Transverse colon (tissue), 4 donors: ENCODE measurements around the gene LPCAT1. TPM values are rescaled to one million over a fixed set of nuclear protein-coding genes. Genes with fewer than 3 reads are reported as not detected.

Experiments
- DNase-seq: peaks from one replicate; pipeline ENCODE4 v3.0.0-alpha.2; 2019
- H3K27ac ChIP-seq, 4 donors: fragments of 200-600 bp; sonication (generic); 2 replicates each; pipeline ENCODE4 v1.5.1; 2016 to 2018; ENCODE audit warnings: inconsistent platforms in 4 of 4
- H3K27me3 ChIP-seq: fragments of 200-600 bp; sonication (generic); 2 replicates; pipeline ENCODE4 v1.5.1; 2017; ENCODE audit warnings: inconsistent platforms
- H3K36me3 ChIP-seq, 4 donors: fragments of 200-600 bp; sonication (generic); 2 replicates each; pipeline ENCODE4 v1.5.1; 2017 to 2019; ENCODE audit warnings: inconsistent platforms in 4 of 4
- H3K4me1 ChIP-seq, 4 donors: fragments of 200-600 bp; sonication (generic); 2 replicates each; pipeline ENCODE4 v1.5.1; 2017 to 2020; ENCODE audit warnings: inconsistent platforms in 4 of 4
- H3K4me3 ChIP-seq, 4 donors: fragments of 200-600 bp; sonication (generic); 1 replicate in 1 of 4; 2 replicates in 3 of 4; pipeline versions ENCODE4 v1.5.1 to v1.6.1; 2017 to 2019; ENCODE audit warnings: inconsistent platforms in 4 of 4
- H3K9me3 ChIP-seq, 2 donors: fragments of 200-600 bp; sonication (generic); 2 replicates each; pipeline ENCODE4 v1.5.1; 2017 to 2019; ENCODE audit warnings: inconsistent platforms in 2 of 2
- CTCF ChIP-seq, 5 experiments: fragments of 200-600 bp in 3 of 5; fragments of 450-650 bp in 2 of 5; sonication (generic) in 3 of 5; IDR thresholded peaks; 1 replicate in 2 of 5; 2 replicates in 3 of 5; pipeline ENCODE4 v1.5.1; 2016 to 2017; ENCODE audit warnings: antibody characterized with exemption in 5 of 5, inconsistent platforms in 3 of 5, mild to moderate bottlenecking in 2 of 5, moderate library complexity in 1 of 5
- EP300 ChIP-seq: sonication (generic); formaldehyde crosslinking; IDR thresholded peaks from one replicate; pipeline ENCODE4 v1.6.1; 2017; ENCODE audit warnings: antibody characterized with exemption, low read depth
- POLR2A ChIP-seq: fragments of 450-650 bp; IDR thresholded peaks from one replicate; pipeline ENCODE4 v1.6.1; 2016; ENCODE audit warnings: antibody characterized with exemption, mild to moderate bottlenecking, moderate library complexity
- POLR2AphosphoS5 ChIP-seq, 3 donors: sonication (generic); formaldehyde crosslinking; IDR thresholded peaks; one replicate each; pipeline ENCODE4 v1.6.1; 2016; ENCODE audit warnings: antibody characterized with exemption in 3 of 3
- WGBS, 2 donors: methylation state at CpG; one replicate each; pipeline ENCODE4 v1.1.5; 2018; ENCODE audit warnings: low coverage in 1 of 2; 5-methylcytosine and 5-hydroxymethylcytosine counted together
- in situ Hi-C, 4 donors: fragments of 200-750 bp; cut with MboI; loops; one replicate each; pipeline versions ENCODE4 v1.15.0 to v1.15.1; 2017; ENCODE audit warnings: low sequenced_read_pairs in 3 of 4, low pct_ligation_motif_present in 1 of 4, low pct_unique_long_range_greater_than_20kb in 1 of 4
- intact Hi-C: fragments of 100-400 bp; cut with DNase I; formaldehyde crosslinking; loops from one replicate; pipeline ENCODE4 v1.15.1; 2023; ENCODE audit warnings: low total_unique reads
- total RNA-seq, 4 donors: library from RNA; depleted of rRNA; stranded (reverse); fragments of >200 nt; gene quantifications; one replicate each; pipeline ENCODE4 v1.1.0, GENCODE V29; 2016

LPCAT1 gene
- total RNA-seq, 4 donors from 2014 or later = 10.0 to 50.5 (median 21.0) TPM

DNA sequence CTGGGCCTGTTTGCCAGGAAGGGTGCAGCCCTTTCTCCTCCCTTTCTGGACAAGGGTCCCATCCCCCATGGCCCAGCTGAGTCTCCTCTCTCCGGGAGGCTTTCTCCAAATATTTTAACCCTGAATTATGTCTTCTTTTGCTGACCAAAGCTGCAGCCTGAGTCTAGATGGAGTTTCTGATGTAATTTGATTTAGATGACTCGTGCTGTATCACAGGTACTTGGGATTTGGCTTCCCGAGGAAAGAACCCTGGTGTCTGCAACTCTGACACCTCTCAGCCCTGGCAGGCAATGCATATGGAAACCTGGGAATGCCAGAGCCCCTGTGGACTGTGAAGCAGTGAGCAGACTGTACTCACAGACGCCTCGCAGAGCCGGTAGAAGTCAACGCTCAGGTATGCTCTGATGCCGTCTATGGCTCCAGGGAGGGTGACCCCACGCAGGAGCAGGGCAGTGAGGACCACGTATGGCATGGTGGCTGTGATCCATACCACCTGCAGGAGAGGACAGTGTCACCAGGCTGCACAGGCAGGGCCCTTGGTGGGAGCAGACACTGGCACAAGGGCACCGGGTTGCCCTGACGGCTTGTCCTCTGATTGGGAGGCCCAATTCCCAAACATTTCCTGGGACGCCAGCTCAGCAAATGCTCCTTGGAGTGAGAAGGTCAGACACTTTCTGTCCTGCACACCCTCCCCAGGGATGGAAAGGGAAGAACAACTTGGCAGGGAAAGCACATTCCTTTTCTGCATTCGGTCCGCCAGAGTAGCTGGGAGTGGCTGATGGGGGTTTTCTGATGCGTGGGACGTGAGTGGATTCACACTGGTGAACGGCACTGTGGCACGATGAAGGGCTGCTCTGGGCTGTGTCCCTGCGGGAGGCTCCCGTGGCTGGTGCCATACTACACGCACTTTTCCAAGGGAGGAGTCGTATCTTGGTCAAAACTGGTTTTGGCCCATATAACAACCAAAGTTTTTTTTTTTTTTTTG, 103.3 kb downstream of the LPCAT1 start:
- DNase-seq = no peak
- Histone ChIP-seq H3K9me3 (no peaks in the 10 kb centered on the region), H3K4me1 (no peaks in the 10 kb centered on the region), H3K27ac (no peak overlapping the region), H3K36me3 (no peaks in the 10 kb centered on the region), H3K27me3 (no peaks in the 10 kb centered on the region), H3K4me3 (no peak overlapping the region)
- in situ Hi-C loops = no loop called here
- WGBS, 2 donors = 20 to 78% methylated on average over 1 to 23 of the region's 23 CpGs
- TF ChIP-seq POLR2AphosphoS5 (IDR thresholded peaks at IDR 0.05) (no peak), POLR2A (no peak), EP300 (no peak), CTCF (IDR thresholded peaks at IDR 0.05) (no peak)
- intact Hi-C loops = no loop called here

GRCh38 chr5:1419476-1420210, 104.1 kb downstream of the LPCAT1 start:
- 68 to 94% methylated on average over 3 to 11 of the region's 11 CpGs for WGBS, 2 donors
- no peaks in the 10 kb centered on the region for H3K36me3 ChIP-seq
- no peaks in the 10 kb centered on the region for H3K27me3 ChIP-seq
- H3K4me3 ChIP-seq = no peak overlapping the region
- in situ Hi-C loops = no loop called here
- H3K27ac ChIP-seq = no peak overlapping the region
- H3K9me3 ChIP-seq = no peaks in the 10 kb centered on the region
- no peak for DNase-seq
- intact Hi-C loops = no loop called here
- H3K4me1 ChIP-seq = no peaks in the 10 kb centered on the region
- TF ChIP-seq POLR2A (no peak), CTCF (IDR thresholded peaks at IDR 0.05) (no peak), EP300 (no peak), POLR2AphosphoS5 (IDR thresholded peaks at IDR 0.05) (no peak)

DNA sequence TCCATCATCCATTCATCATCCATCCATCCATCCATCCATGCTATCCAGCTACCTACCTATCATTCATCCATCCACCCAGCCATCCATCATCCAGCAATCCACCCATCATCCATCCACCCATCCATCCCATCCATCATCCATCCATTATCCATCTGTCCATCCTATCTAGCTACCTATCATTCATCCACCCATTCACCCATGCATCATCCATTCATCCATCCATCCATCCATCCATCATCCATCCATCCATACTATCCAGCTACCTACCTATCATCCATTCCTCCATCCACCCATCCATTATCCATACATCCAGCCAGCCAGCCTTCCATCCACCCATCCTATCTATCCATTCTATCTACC, 104.9 kb downstream of the LPCAT1 start:
- in situ Hi-C loops = no loop called here
- no peaks in the 10 kb centered on the region for H3K27me3 ChIP-seq
- H3K4me1 ChIP-seq = no peaks in the 10 kb centered on the region
- TF ChIP-seq CTCF (IDR thresholded peaks at IDR 0.05) (no peak), POLR2AphosphoS5 (IDR thresholded peaks at IDR 0.05) (no peak), EP300 (no peak), POLR2A (no peak)
- H3K4me3 ChIP-seq = no peak overlapping the region
- H3K36me3 ChIP-seq = no peaks in the 10 kb centered on the region
- no peak for DNase-seq
- intact Hi-C loops = no loop called here
- no peak overlapping the region for H3K27ac ChIP-seq
- H3K9me3 ChIP-seq = no peaks in the 10 kb centered on the region

- DNase-seq = no peak
- Histone ChIP-seq H3K9me3 (no peaks in the 10 kb centered on the region), H3K27ac (no peak overlapping the region), H3K27me3 (no peaks in the 10 kb centered on the region), H3K4me3 (no peak overlapping the region), H3K36me3 (no peaks in the 10 kb centered on the region), H3K4me1 (no peaks in the 10 kb centered on the region)
- WGBS, 2 donors = 89 to 91% methylated on average over 2 of the region's 2 CpGs
- intact Hi-C loops (no loop called here), in situ Hi-C loops (no loop called here)
- TF ChIP-seq POLR2A = no peak
- no peak for TF ChIP-seq EP300
- TF ChIP-seq CTCF (IDR thresholded peaks at IDR 0.05) = no peak
- no peak for TF ChIP-seq POLR2AphosphoS5 (IDR thresholded peaks at IDR 0.05)
Measured at GRCh38 chr5:1418238-1418920, 105.4 kb downstream of the LPCAT1 start.
